ENCODE results near the gene RHOG. TPM values are rescaled to one million over a fixed set of nuclear protein-coding genes. Genes with fewer than 3 reads are reported as not detected.
"Not testable (repeated sequence)": the region's sequence is repeated elsewhere in the genome, so short reads cannot be mapped to it uniquely, and the experiment has no call there.

The RHOG gene
- total RNA-seq, 1 donor from 2014 or later, result 25.0 TPM

GRCh38 chr11:3816673-3817072 is 24.1 kb downstream of the RHOG start:
- H3K4me3 Mint-ChIP-seq (ENCODE audit: low read depth), result no peak overlapping the region
- no peaks in the 10 kb centered on the region for H3K9me3 Mint-ChIP-seq (ENCODE audit: low read depth)
- H3K27me3 Mint-ChIP-seq, result no peaks in the 10 kb centered on the region
- TF ChIP-seq, protein P1, sequence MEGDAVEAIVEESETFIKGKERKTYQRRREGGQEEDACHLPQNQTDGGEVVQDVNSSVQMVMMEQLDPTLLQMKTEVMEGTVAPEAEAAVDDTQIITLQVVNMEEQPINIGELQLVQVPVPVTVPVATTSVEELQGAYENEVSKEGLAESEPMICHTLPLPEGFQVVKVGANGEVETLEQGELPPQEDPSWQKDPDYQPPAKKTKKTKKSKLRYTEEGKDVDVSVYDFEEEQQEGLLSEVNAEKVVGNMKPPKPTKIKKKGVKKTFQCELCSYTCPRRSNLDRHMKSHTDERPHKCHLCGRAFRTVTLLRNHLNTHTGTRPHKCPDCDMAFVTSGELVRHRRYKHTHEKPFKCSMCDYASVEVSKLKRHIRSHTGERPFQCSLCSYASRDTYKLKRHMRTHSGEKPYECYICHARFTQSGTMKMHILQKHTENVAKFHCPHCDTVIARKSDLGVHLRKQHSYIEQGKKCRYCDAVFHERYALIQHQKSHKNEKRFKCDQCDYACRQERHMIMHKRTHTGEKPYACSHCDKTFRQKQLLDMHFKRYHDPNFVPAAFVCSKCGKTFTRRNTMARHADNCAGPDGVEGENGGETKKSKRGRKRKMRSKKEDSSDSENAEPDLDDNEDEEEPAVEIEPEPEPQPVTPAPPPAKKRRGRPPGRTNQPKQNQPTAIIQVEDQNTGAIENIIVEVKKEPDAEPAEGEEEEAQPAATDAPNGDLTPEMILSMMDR (IDR thresholded peaks at IDR 0.05; ENCODE audit: unreplicated experiment), result no peak
- peaks cover 6% of the 10 kb centered on the region for H3K4me1 Mint-ChIP-seq (ENCODE audit: low read depth)
- H3K27ac Mint-ChIP-seq, result no peak overlapping the region
- no peak for DNase-seq (ENCODE audit: low spot score, unreplicated experiment)
- H3K36me3 Mint-ChIP-seq (ENCODE audit: insufficient read depth), result no peaks in the 10 kb centered on the region

- Mint-ChIP-seq H3K36me3 (ENCODE audit: insufficient read depth) (no peaks in the 10 kb centered on the region), H3K27me3 (no peaks in the 10 kb centered on the region), H3K9me3 (ENCODE audit: low read depth) (no peaks in the 10 kb centered on the region), H3K4me3 (ENCODE audit: low read depth) (no peak overlapping the region), H3K27ac (no peak overlapping the region), H3K4me1 (ENCODE audit: low read depth) (peaks cover 6% of the 10 kb centered on the region)
- TF ChIP-seq, protein P1 (IDR thresholded peaks at IDR 0.05; ENCODE audit: unreplicated experiment), result no peak
- no peak for DNase-seq (ENCODE audit: low spot score, unreplicated experiment)
These were observed 24.9 kb downstream of the RHOG start for GRCh38 chr11:3815845-3816244.

GRCh38 chr11:3814832-3815231 is 25.9 kb downstream of the RHOG start:
- H3K36me3 Mint-ChIP-seq (ENCODE audit: insufficient read depth); DNase-seq (ENCODE audit: low spot score, unreplicated experiment); H3K9me3 Mint-ChIP-seq (ENCODE audit: low read depth); H3K27me3 Mint-ChIP-seq; H3K4me1 Mint-ChIP-seq (ENCODE audit: low read depth); H3K4me3 Mint-ChIP-seq (ENCODE audit: low read depth); H3K27ac Mint-ChIP-seq: not testable (repeated sequence)

- DNase-seq (ENCODE audit: low spot score, unreplicated experiment), result no peak
- Mint-ChIP-seq H3K27me3 (no peaks in the 10 kb centered on the region), H3K9me3 (ENCODE audit: low read depth) (no peaks in the 10 kb centered on the region), H3K36me3 (ENCODE audit: insufficient read depth) (no peaks in the 10 kb centered on the region), H3K4me3 (ENCODE audit: low read depth) (no peak overlapping the region), H3K27ac (no peak overlapping the region), H3K4me1 (ENCODE audit: low read depth) (peaks cover 10% of the 10 kb centered on the region)
- TF ChIP-seq, protein P1 (IDR thresholded peaks at IDR 0.05; ENCODE audit: unreplicated experiment), result no peak
These were observed 29.8 kb downstream of the RHOG start for GRCh38 chr11:3810951-3811350.

DNA sequence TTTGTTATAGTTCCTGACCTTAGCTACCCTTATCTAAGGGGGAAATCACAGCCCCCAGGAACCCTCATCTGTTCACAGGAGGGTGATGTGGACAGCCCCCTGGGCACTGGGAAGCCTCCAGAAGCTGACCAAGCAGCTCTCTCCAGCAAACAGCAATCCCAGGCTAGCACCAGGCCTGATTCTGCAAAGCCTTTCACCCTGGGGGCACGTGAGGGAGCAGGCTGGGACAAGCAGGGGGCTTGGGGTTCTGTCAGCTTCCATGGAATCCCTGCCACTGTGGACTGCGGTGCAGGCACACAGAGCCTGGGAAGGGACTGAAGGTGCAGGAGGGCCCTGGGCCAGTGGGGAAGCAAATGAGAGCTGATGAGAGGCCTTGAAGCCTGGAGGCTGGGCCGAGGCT is 30.3 kb downstream of the RHOG start:
- DNase-seq (ENCODE audit: low spot score, unreplicated experiment), result no peak
- Mint-ChIP-seq H3K9me3 (ENCODE audit: low read depth) (no peaks in the 10 kb centered on the region), H3K4me3 (ENCODE audit: low read depth) (no peak overlapping the region), H3K4me1 (ENCODE audit: low read depth) (peaks cover 9% of the 10 kb centered on the region), H3K36me3 (ENCODE audit: insufficient read depth) (no peaks in the 10 kb centered on the region), H3K27me3 (no peaks in the 10 kb centered on the region), H3K27ac (no peak overlapping the region)
- TF ChIP-seq, protein P1 (IDR thresholded peaks at IDR 0.05; ENCODE audit: unreplicated experiment), result no peak

GRCh38 chr11:3809624-3809928 is 31.2 kb downstream of the RHOG start:
- TF ChIP-seq, protein P1 (IDR thresholded peaks at IDR 0.05; ENCODE audit: unreplicated experiment), result no peak
- Mint-ChIP-seq H3K4me3 (ENCODE audit: low read depth) (no peak overlapping the region), H3K9me3 (ENCODE audit: low read depth) (no peaks in the 10 kb centered on the region), H3K36me3 (ENCODE audit: insufficient read depth) (no peaks in the 10 kb centered on the region), H3K27ac (no peak overlapping the region), H3K27me3 (no peaks in the 10 kb centered on the region), H3K4me1 (ENCODE audit: low read depth) (peaks cover 9% of the 10 kb centered on the region)
- DNase-seq (ENCODE audit: low spot score, unreplicated experiment), result no peak
